PC-3 (cell line): ENCODE data around the gene PNP. TPM values are rescaled to one million over a fixed set of nuclear protein-coding genes. Genes with fewer than 3 reads are reported as not detected.

Source experiments
- ATAC-seq: fragments of 200-7000 bp; cut with Tn5 transposase; 2 replicates; pipeline ENCODE4 v1.9.1; 2020; ENCODE audit warnings: mild to moderate bottlenecking, moderate library complexity
- BruUV-seq: library from RNA; stranded (reverse); fragments of 400-500 nt; replicated peaks from 2 replicates; lab custom pipeline; 2021; lab: Mats Ljungman, UMichigan
- CTCF ChIA-PET: fragments of 300-600 bp; sonication (Branson Sonifier 250); formaldehyde crosslinking; loops from one replicate; lab custom pipeline; 2022; ENCODE audit warnings: antibody characterized with exemption; lab: Charles Lee
- POLR2A ChIA-PET: fragments of 300-600 bp; sonication (Branson Sonifier 250); formaldehyde crosslinking; loops from one replicate; lab custom pipeline; 2022; ENCODE audit warnings: antibody characterized with exemption; ENCODE audit not compliant: unreplicated experiment; lab: Charles Lee
- DNase-seq: peaks from one replicate; pipeline ENCODE4 v3.0.0-alpha.2; 2015
- H2AFZ ChIP-seq: fragments of 300-600 bp; sonication (generic); 2 replicates; pipeline ENCODE4 v1.6.0; 2016; ENCODE audit warnings: antibody characterized with exemption, low read length
- H3F3A ChIP-seq: fragments of 300-600 bp; sonication (generic); one replicate; pipeline ENCODE4 v1.6.0; 2017; ENCODE audit warnings: antibody characterized with exemption, low read length, control low read depth, mild to moderate bottlenecking; ENCODE audit not compliant: unreplicated experiment
- H3K27ac ChIP-seq: fragments of 300-600 bp; sonication (generic); 2 replicates; pipeline ENCODE4 v1.5.1; 2016; ENCODE audit warnings: mild to moderate bottlenecking, low read length
- H3K27me3 ChIP-seq: fragments of 300-600 bp; sonication (generic); 2 replicates; pipeline ENCODE4 v1.6.1; 2016; ENCODE audit warnings: low read length, mixed read lengths
- H3K36me3 ChIP-seq: fragments of 300-600 bp; sonication (generic); 2 replicates; pipeline ENCODE4 v1.6.1; 2016; ENCODE audit warnings: low read depth, mixed run types, low read length, mixed read lengths
- H3K4me1 ChIP-seq: fragments of 300-600 bp; sonication (generic); 2 replicates; pipeline ENCODE4 v1.5.1; 2016; ENCODE audit warnings: low read length; ENCODE audit not compliant: insufficient read depth
- H3K4me2 ChIP-seq: fragments of 300-600 bp; sonication (generic); 2 replicates; pipeline ENCODE4 v1.6.0; 2016; ENCODE audit warnings: low read length
- H3K4me3 ChIP-seq: fragments of 300-600 bp; sonication (generic); 2 replicates; pipeline ENCODE4 v1.5.1; 2016; ENCODE audit warnings: mild to moderate bottlenecking, low read length, mixed read lengths
- H3K79me2 ChIP-seq: fragments of 300-600 bp; sonication (generic); 2 replicates; pipeline ENCODE4 v1.6.1; 2017; ENCODE audit warnings: low read length, mixed read lengths
- H3K9ac ChIP-seq: fragments of 300-600 bp; sonication (generic); 2 replicates; pipeline ENCODE4 v1.6.0; 2016; ENCODE audit warnings: mild to moderate bottlenecking, low read length
- H3K9me2 ChIP-seq: fragments of 300-600 bp; sonication (generic); replicated peaks from 2 replicates; pipeline ENCODE4 v1.6.1; 2016; ENCODE audit warnings: mixed run types, low read length, mixed read lengths
- H3K9me3 ChIP-seq: fragments of 300-600 bp; sonication (generic); 2 replicates; pipeline ENCODE4 v1.6.1; 2016; ENCODE audit warnings: low read length, mixed read lengths
- H4K20me1 ChIP-seq: fragments of 300-600 bp; sonication (generic); 2 replicates; pipeline ENCODE4 v1.6.1; 2016; ENCODE audit warnings: low read length, mixed read lengths
- EZH2 ChIP-seq: fragments of 300-600 bp; sonication (generic); IDR thresholded peaks from one replicate; pipeline ENCODE4 v1.6.1; 2017; ENCODE audit warnings: antibody characterized with exemption, mild to moderate bottlenecking, low read length; ENCODE audit not compliant: unreplicated experiment
- EZH2phosphoT487 ChIP-seq: fragments of 300-600 bp; sonication (generic); IDR thresholded peaks from 2 replicates; pipeline ENCODE4 v1.6.1; 2018; ENCODE audit warnings: mild to moderate bottlenecking, antibody characterized with exemption, low read length, borderline replicate concordance
- intact Hi-C: fragments of 100-400 bp; cut with micrococcal nuclease; formaldehyde crosslinking; loops from 2 replicates; pipeline ENCODE4 v1.9.0; 2023
- total RNA-seq: library from RNA; depleted of rRNA; stranded (reverse); fragments of >200 nt; gene quantifications from 2 replicates; pipeline ENCODE4 v1.2.3, GENCODE V29; 2014
- TF ChIP-seq, protein P1 (sequence below): fragments of 300-600 bp; sonication (generic); conservative IDR thresholded peaks from 2 replicates; pipeline ENCODE4 v1.5.1; 2017; ENCODE audit warnings: antibody characterized with exemption, low read depth, mild to moderate bottlenecking, low read length

The PNP gene
- total RNA-seq, 1 experiment from 2014 or later = 118 TPM

GRCh38 chr14:20469890-20470602 is 840 bp downstream of the PNP start:
- DNase-seq = peak; percentile 90
- CTCF ChIA-PET = interaction anchor here (0.6 to 1.4 kb wide), 2 partner anchors 9 to 128 kb away, joined by 4 to 7 read pairs; partner anchors contain the start of gene PIP4P1
- TSS peak; percentile 76 for BruUV-seq

DNA sequence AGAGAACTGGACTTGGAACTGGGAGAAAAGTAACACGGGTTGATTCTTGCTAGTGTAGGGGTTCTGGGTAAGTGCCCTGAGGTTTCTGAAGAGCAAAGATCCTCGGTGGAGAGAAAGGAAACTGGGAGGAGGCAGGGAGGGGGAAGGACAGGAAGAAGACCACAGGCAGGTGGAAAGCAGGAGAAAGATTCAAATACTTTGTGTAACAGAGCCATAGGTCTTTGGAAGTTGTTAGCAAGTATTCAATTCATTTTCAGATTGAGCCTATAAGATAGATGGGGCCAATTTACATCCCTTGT is 1.3 kb downstream of the PNP start:
- BruUV-seq = no TSS peak
- peaks cover 33% of the 10 kb centered on the region for H3K36me3 ChIP-seq
- DNase-seq (peak; percentile 29), ATAC-seq (0 out of 2 replicates have a peak, but pooled peaks have one; percentile 2)
- peak overlapping the region; percentile 84; the same call in 1 of the 2 replicates for H2AFZ ChIP-seq
- H3F3A ChIP-seq = no peaks in the 10 kb centered on the region
- POLR2A ChIA-PET = no interaction called here
- peak overlapping the region; percentile 97 for H3K4me2 ChIP-seq
- peaks cover 18% of the 10 kb centered on the region for H3K4me1 ChIP-seq
- H3K27ac ChIP-seq = peak overlapping the region; percentile 80
- H3K27me3 ChIP-seq = no peaks in the 10 kb centered on the region
- CTCF ChIA-PET = interaction anchor here (1.4 kb wide), 1 partner anchor 9 kb away, joined by 4 read pairs; the partner anchor contains the start of gene PIP4P1
- H3K4me3 ChIP-seq = peak overlapping the region; percentile 92
- intact Hi-C loops = no loop called here
- no peaks in the 10 kb centered on the region for H3K9me2 ChIP-seq
- TF ChIP-seq EZH2 (no peak), EZH2phosphoT487 (no peak)
- TF ChIP-seq, protein P1, sequence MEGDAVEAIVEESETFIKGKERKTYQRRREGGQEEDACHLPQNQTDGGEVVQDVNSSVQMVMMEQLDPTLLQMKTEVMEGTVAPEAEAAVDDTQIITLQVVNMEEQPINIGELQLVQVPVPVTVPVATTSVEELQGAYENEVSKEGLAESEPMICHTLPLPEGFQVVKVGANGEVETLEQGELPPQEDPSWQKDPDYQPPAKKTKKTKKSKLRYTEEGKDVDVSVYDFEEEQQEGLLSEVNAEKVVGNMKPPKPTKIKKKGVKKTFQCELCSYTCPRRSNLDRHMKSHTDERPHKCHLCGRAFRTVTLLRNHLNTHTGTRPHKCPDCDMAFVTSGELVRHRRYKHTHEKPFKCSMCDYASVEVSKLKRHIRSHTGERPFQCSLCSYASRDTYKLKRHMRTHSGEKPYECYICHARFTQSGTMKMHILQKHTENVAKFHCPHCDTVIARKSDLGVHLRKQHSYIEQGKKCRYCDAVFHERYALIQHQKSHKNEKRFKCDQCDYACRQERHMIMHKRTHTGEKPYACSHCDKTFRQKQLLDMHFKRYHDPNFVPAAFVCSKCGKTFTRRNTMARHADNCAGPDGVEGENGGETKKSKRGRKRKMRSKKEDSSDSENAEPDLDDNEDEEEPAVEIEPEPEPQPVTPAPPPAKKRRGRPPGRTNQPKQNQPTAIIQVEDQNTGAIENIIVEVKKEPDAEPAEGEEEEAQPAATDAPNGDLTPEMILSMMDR = no peak
- no peaks in the 10 kb centered on the region for H3K9me3 ChIP-seq
- H3K9ac ChIP-seq = peak overlapping the region; percentile 91
- H4K20me1 ChIP-seq = peaks cover 38% of the 10 kb centered on the region
- peaks cover 55% of the 10 kb centered on the region for H3K79me2 ChIP-seq

More at GRCh38 chr14:20469890-20470602, 840 bp downstream of the PNP start:
- H3K79me2 ChIP-seq = peaks cover 55% of the 10 kb centered on the region
- peak overlapping the region; percentile 84 for H2AFZ ChIP-seq
- peaks cover 18% of the 10 kb centered on the region for H3K4me1 ChIP-seq
- ATAC-seq = peak; percentile 77
- H3K4me2 ChIP-seq = peak overlapping the region; percentile 97
- POLR2A ChIA-PET = interaction anchor here (0.9 to 1.1 kb wide), 2 partner anchors 9 to 127 kb away, joined by 7 read pairs; partner anchors contain the start of genes PARP2 and PIP4P1
- peaks cover 29% of the 10 kb centered on the region for H3K36me3 ChIP-seq
- peak overlapping the region; percentile 80 for H3K27ac ChIP-seq
- intact Hi-C loops = loop anchor here (1.0 to 5.0 kb wide), 2 partner anchors 9 to 137 kb away; partner anchors contain the start of gene PIP4P1
- H4K20me1 ChIP-seq = peaks cover 38% of the 10 kb centered on the region
- H3K9me3 ChIP-seq = no peaks in the 10 kb centered on the region
- no peaks in the 10 kb centered on the region for H3K27me3 ChIP-seq
- H3K9me2 ChIP-seq = no peaks in the 10 kb centered on the region
- H3K4me3 ChIP-seq = peak overlapping the region; percentile 92
- TF ChIP-seq, protein P1 = no peak
- TF ChIP-seq EZH2phosphoT487 (no peak), EZH2 (no peak)
- no peaks in the 10 kb centered on the region for H3F3A ChIP-seq
- peak overlapping the region; percentile 91 for H3K9ac ChIP-seq
